H1 (cell line): Measurements from ENCODE around the gene IVNS1ABP. TPM values are rescaled to one million over a fixed set of nuclear protein-coding genes. Genes with fewer than 3 reads are reported as not detected.

Source experiments
- BACH1 ChIP-seq: IDR thresholded peaks from 2 replicates; pipeline ENCODE4 v1.6.1; 2012; ENCODE audit warnings: low read length, improper control_type of control experiment
- CBX5 ChIP-seq: fragments of 300-800, 300-1000 bp; sonication (generic); IDR thresholded peaks from 2 replicates; pipeline ENCODE4 v1.7.1; 2016; ENCODE audit warnings: antibody characterized with exemption, low read length, low read depth
- CBX8 ChIP-seq: fragments of 300-800, 300-1000 bp; sonication (generic); IDR thresholded peaks from 2 replicates; pipeline ENCODE4 v1.7.1; 2016; ENCODE audit warnings: low read depth, low read length, borderline replicate concordance
- CEBPB ChIP-seq: IDR thresholded peaks from 2 replicates; pipeline ENCODE4 v1.6.1; 2012; ENCODE audit warnings: low read depth, low read length
- RBBP5 ChIP-seq: IDR thresholded peaks from 2 replicates; pipeline ENCODE4 v1.7.1; 2012; ENCODE audit warnings: low read depth, mild to moderate bottlenecking, inconsistent platforms, low read length, moderate library complexity, borderline replicate concordance
- TCF12 ChIP-seq: IDR thresholded peaks from 2 replicates; pipeline ENCODE4 v1.6.1; 2011; ENCODE audit warnings: low read depth, mild to moderate bottlenecking, low read length
- polyA plus RNA-seq, 7 experiments: library from polyadenylated mRNA; depleted of rRNA in 3 of 7; stranded (reverse) in 5 of 7; unstranded in 2 of 7; fragments of >200 nt in 5 of 7; fragments of 200-250 nt in 2 of 7; gene quantifications; 1 replicate in 5 of 7; 2 replicates in 1 of 7; 4 replicates in 1 of 7; pipeline versions ENCODE4 v1.2.1 to v1.2.3, GENCODE V29; 2011 to 2013; ENCODE audit warnings: missing spikeins in 2 of 7, mixed read lengths in 2 of 7
- total RNA-seq: library from RNA; stranded (reverse); fragmentation: NEBNext Ultra II Directional; extraction: Animal tissue kit (Norgen Biotek cat#: 25700); gene quantifications from 2 replicates; pipeline ENCODE4 v1.2.1, GENCODE V29; 2021

The IVNS1ABP gene
- total and polyA plus RNA-seq, 2 of the 8 experiments (the other 6 are each of a cell fraction or from before 2014, with no cell fraction given), result 65.9 to 189 TPM

GRCh38 chr1:185324118-185324517 is 7.1 kb upstream of the IVNS1ABP start (continued):
- TF ChIP-seq CEBPB, result no peak
- TF ChIP-seq CBX8, result no peak
- no peak for TF ChIP-seq TCF12
- no peak for TF ChIP-seq RBBP5
- no peak for TF ChIP-seq BACH1
- no peak for TF ChIP-seq CBX5
- TF ChIP-seq, all 59 proteins: peak for 0
